Heart left ventricle (tissue), 13 donors: ENCODE data around the gene GBGT1.
A peak's percentile ranks its signal among the peaks of the same experiment; 100 is the strongest.

Experiments
- CTCF ChIP-seq, 12 donors: fragments of 200-600 bp; sonication (generic) in 4 of 12; IDR thresholded peaks; one replicate each; pipeline versions ENCODE4 v1.5.0 to v1.8.0; 2018 to 2022; ENCODE audit warnings: antibody characterized with exemption in 12 of 12, mild to moderate bottlenecking in 5 of 12
- POLR2A ChIP-seq, 2 donors: fragments of 450-650 bp; IDR thresholded peaks; one replicate each; pipeline ENCODE4 v1.6.1; 2017; ENCODE audit warnings: antibody characterized with exemption in 2 of 2, mild to moderate bottlenecking in 2 of 2, moderate library complexity in 2 of 2
- donor health status: ischemic (EF 13 %, LVEDD 7.1; RV severe dilation, severe dysfunction).
- donor health status: DM: no; HTN: yes; CAD: no.
- donor health status: DM: no; HTN: no; CAD: no.
- donor health status: ischemic (EF 25% LVEDD 6.9; RV normal size, moderate dysfunction).
- donor health status: ischemic (EF 25% LVEDD 5.7; RV mildly dilated, moderate dysfunction).
- donor health status: ischemic (EF 35%, LVEDD 5.7; RV mildly dilated, moderate dysfunction).
- donor health status: nonischemic (EF 11% LVEDD 7.7; RV severe dilation, severe dysfunction).
- donor health status: DM: yes; HTN: yes; CAD: no.
- donor health status: PGD.
- donor health status: ischemic (EF 29% LVEDD 5.4; RV normal size, mild dysfunction).
- donor health status: nonischemic (EF 23%, LVEDD 6.1; RV moderate dilation, normal function).

DNA sequence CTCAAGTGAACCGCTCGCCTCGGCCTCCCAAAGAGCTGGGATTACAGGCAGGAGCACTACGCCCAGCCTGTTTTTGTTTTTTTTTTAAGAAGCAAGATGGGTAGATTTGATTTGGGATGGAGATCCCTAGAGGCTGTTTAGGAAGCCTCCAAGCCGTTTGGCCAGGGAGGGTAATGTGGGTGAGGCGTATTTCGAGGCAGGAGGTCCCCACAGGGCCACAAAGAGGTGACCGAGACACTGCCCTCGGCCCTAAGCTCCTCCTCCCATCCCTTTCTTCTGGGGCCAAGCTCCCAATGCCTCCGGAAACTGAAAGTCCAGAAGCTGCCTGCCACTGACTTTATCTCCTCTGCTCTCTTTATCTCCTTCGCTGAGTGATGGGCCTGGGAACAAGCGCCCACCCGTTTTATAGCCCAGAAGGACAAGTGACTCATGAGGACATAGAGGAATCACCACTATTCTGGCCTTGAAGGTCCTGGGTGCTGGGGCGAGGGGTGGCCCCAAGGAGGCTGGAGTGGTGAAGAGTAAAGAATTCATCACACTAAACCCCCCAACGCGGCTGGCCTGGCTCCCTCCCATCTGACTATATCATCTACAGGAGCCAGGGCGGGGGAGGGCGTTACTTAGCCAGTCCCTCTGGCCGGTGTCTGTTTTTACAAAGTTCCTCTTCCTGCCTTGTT is 40.6 kb downstream of the GBGT1 start:
- TF ChIP-seq POLR2A (IDR thresholded peaks at IDR 0.05) = peak in 1 of 2 donors; percentile 19
- TF ChIP-seq CTCF (IDR thresholded peaks at IDR 0.05) = no peak
